ENCODE results near the gene TMC3. TPM values are rescaled to one million over a fixed set of nuclear protein-coding genes. Genes with fewer than 3 reads are reported as not detected.

TMC3 gene
- total and polyA plus RNA-seq, 2 of the 13 experiments (the other 11 are each of a cell fraction or from before 2014, with no cell fraction given): not detected

DNA sequence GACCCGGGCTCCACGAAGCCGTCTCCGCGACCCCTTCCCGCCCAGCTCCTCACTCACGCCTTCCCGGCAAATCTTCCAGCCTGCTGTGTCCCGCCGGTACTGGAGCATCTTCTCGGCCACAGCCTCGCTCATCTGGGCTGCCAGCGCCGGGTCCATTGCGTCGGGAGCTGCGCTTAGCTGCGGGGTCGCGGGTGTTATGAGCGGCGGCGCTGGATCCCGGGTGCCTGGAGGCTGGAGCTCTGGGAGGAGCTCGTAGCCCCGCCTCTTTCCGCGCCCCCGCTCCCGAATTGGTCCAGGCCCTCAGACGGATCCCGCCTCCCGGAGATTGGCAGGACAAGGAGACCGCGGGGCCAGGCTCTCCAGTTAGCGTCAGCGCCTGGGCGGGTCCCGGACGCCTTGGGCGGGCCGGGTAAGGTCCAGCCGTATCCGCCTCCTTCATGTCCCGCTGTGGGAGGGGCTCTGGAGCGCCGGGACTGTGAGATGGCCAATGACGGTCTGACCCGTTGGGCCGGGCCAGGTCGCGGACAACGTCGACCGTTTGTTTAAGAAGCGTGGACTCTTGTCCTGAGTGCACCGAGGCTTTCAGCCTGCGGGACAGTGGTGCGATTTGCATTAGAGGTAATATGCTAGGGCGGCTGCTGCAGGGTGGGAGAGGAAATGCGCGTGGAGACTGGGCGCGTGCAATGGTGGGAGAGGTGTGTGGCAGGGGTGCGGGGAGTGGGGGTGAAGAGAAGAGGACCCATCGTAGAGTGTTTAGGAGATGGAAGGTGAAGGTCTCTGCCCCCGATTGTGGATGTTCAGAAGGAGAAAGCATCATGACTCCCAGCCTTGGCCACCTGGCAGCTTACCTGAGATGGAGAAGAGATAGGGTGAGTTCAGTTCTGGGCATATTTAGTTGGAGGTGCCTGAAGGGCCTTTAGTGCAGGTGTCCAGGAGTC, 49.8 kb downstream of the TMC3 start, which contains the start of gene STARD5 (continued):
- TF ChIP-seq SRSF4 (IDR thresholded peaks at IDR 0.05; ENCODE audit: low read depth, low read length, poor library complexity, severe bottlenecking) (no peak), ZNF138 (CRISPR knock-in tag; IDR thresholded peaks at IDR 0.05; ENCODE audit: low read depth) (no peak), ZNF782 (CRISPR knock-in tag; IDR thresholded peaks at IDR 0.05; ENCODE audit: borderline replicate concordance) (no peak), FOXC1 (CRISPR knock-in tag; IDR thresholded peaks at IDR 0.05; ENCODE audit: borderline replicate concordance) (peak; percentile 35; the same call in 1 of the 2 replicates), ZNF557 (CRISPR knock-in tag; IDR thresholded peaks at IDR 0.05) (no peak), ZBTB3 (CRISPR knock-in tag; IDR thresholded peaks at IDR 0.05; ENCODE audit: borderline replicate concordance, low read depth) (no peak), MED8 (CRISPR knock-in tag; IDR thresholded peaks at IDR 0.05; ENCODE audit: insufficient replicate concordance) (peak; percentile 32), ZBTB42 (CRISPR knock-in tag; IDR thresholded peaks at IDR 0.05) (no peak; the same call in 1 of the 2 replicates), DMAP1 (CRISPR knock-in tag; IDR thresholded peaks at IDR 0.05) (peak; percentile 35; the same call in 1 of the 2 replicates), MBNL3 (CRISPR knock-in tag; conservative IDR thresholded peaks at IDR 0.05) (no peak), CHD2 (IDR thresholded peaks at IDR 0.05; ENCODE audit: low read depth, low read length) (no peak), ZFP1 (CRISPR knock-in tag; IDR thresholded peaks at IDR 0.05) (no peak), ZNF367 (CRISPR knock-in tag; IDR thresholded peaks at IDR 0.05; ENCODE audit: borderline replicate concordance) (no peak), ZNF251 (CRISPR knock-in tag; IDR thresholded peaks at IDR 0.05) (no peak), ZNF792 (CRISPR knock-in tag; IDR thresholded peaks at IDR 0.05) (no peak), CBX5 (CRISPR knock-in tag; IDR thresholded peaks at IDR 0.05; ENCODE audit: borderline replicate concordance) (no peak), THAP11 (CRISPR knock-in tag; IDR thresholded peaks at IDR 0.05) (peak; percentile 46)
- TF ChIP-seq, protein P1, sequence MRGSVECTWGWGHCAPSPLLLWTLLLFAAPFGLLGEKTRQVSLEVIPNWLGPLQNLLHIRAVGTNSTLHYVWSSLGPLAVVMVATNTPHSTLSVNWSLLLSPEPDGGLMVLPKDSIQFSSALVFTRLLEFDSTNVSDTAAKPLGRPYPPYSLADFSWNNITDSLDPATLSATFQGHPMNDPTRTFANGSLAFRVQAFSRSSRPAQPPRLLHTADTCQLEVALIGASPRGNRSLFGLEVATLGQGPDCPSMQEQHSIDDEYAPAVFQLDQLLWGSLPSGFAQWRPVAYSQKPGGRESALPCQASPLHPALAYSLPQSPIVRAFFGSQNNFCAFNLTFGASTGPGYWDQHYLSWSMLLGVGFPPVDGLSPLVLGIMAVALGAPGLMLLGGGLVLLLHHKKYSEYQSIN (CRISPR knock-in tag; IDR thresholded peaks at IDR 0.05; ENCODE audit: borderline replicate concordance): no peak
- TF ChIP-seq, protein P2, sequence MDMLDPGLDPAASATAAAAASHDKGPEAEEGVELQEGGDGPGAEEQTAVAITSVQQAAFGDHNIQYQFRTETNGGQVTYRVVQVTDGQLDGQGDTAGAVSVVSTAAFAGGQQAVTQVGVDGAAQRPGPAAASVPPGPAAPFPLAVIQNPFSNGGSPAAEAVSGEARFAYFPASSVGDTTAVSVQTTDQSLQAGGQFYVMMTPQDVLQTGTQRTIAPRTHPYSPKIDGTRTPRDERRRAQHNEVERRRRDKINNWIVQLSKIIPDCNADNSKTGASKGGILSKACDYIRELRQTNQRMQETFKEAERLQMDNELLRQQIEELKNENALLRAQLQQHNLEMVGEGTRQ (IDR thresholded peaks at IDR 0.05; ENCODE audit: low read depth, low read length): no peak
- TF ChIP-seq, protein P2 (CRISPR knock-in tag; IDR thresholded peaks at IDR 0.05; ENCODE audit: borderline replicate concordance): no peak; the same call in 1 of the 2 replicates
- TF ChIP-seq, protein P3, sequence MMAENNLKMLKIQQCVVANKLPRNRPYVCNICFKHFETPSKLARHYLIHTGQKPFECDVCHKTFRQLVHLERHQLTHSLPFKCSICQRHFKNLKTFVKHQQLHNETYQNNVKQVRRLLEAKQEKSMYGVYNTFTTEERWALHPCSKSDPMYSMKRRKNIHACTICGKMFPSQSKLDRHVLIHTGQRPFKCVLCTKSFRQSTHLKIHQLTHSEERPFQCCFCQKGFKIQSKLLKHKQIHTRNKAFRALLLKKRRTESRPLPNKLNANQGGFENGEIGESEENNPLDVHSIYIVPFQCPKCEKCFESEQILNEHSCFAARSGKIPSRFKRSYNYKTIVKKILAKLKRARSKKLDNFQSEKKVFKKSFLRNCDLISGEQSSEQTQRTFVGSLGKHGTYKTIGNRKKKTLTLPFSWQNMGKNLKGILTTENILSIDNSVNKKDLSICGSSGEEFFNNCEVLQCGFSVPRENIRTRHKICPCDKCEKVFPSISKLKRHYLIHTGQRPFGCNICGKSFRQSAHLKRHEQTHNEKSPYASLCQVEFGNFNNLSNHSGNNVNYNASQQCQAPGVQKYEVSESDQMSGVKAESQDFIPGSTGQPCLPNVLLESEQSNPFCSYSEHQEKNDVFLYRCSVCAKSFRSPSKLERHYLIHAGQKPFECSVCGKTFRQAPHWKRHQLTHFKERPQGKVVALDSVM (CRISPR knock-in tag; IDR thresholded peaks at IDR 0.05): no peak
- TF ChIP-seq, protein P4, sequence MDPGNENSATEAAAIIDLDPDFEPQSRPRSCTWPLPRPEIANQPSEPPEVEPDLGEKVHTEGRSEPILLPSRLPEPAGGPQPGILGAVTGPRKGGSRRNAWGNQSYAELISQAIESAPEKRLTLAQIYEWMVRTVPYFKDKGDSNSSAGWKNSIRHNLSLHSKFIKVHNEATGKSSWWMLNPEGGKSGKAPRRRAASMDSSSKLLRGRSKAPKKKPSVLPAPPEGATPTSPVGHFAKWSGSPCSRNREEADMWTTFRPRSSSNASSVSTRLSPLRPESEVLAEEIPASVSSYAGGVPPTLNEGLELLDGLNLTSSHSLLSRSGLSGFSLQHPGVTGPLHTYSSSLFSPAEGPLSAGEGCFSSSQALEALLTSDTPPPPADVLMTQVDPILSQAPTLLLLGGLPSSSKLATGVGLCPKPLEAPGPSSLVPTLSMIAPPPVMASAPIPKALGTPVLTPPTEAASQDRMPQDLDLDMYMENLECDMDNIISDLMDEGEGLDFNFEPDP (CRISPR knock-in tag; conservative IDR thresholded peaks at IDR 0.05): no peak
- TF ChIP-seq, protein P5, sequence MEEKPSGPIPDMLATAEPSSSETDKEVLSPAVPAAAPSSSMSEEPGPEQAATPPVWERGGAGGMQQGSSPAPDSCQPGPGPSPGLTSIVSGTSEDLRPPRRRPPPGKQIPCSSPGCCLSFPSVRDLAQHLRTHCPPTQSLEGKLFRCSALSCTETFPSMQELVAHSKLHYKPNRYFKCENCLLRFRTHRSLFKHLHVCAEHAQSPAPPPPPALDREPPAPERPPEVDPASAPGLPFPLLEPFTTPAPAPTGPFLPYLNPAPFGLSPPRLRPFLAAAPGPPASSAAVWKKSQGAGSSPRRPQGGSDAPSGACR (CRISPR knock-in tag; IDR thresholded peaks at IDR 0.05): no peak

Data from HepG2 (cell line).